GM12878 (cell line): Measurements from ENCODE around the gene MST1R. TPM values are rescaled to one million over a fixed set of nuclear protein-coding genes. Genes with fewer than 3 reads are reported as not detected.
A peak's percentile ranks its signal among the peaks of the same experiment; 100 is the strongest.

ENCODE experiments used
- BCL3 ChIP-seq: IDR thresholded peaks from 2 replicates; pipeline ENCODE4 v1.6.1; 2011; ENCODE audit warnings: borderline replicate concordance, low read depth, mild to moderate bottlenecking, moderate library complexity, low read length; ENCODE audit not compliant: insufficient read depth, poor library complexity, severe bottlenecking
- CHD4 ChIP-seq: fragments of 200-600 bp; sonication (generic); IDR thresholded peaks from 2 replicates; pipeline ENCODE4 v1.6.1; 2016; ENCODE audit warnings: mild to moderate bottlenecking
- EZH2 ChIP-seq: IDR thresholded peaks from 2 replicates; pipeline ENCODE4 v1.6.1; 2012; ENCODE audit warnings: low read depth, mild to moderate bottlenecking, control low read depth, inconsistent platforms, low read length, borderline replicate concordance; ENCODE audit not compliant: control insufficient read depth
- JUND ChIP-seq: IDR thresholded peaks from 2 replicates; pipeline ENCODE4 v1.6.1; 2012; ENCODE audit warnings: low read depth, mild to moderate bottlenecking, low read length, improper control_type of control experiment, moderate library complexity
- NR2C1 ChIP-seq: fragments of 450-650 bp; IDR thresholded peaks from 2 replicates; pipeline ENCODE4 v1.6.1; 2017; ENCODE audit warnings: antibody characterized with exemption, mild to moderate bottlenecking, moderate library complexity
- NR2F1 ChIP-seq: fragments of 450-650 bp; conservative IDR thresholded peaks from 2 replicates; pipeline ENCODE4 v1.6.1; 2017; ENCODE audit warnings: mild to moderate bottlenecking
- PAX8 ChIP-seq: fragments of 450-650 bp; IDR thresholded peaks from 2 replicates; pipeline ENCODE4 v1.6.1; 2017; ENCODE audit warnings: mild to moderate bottlenecking, moderate library complexity
- PBX3 ChIP-seq: IDR thresholded peaks from 2 replicates; pipeline ENCODE4 v1.6.1; 2011; ENCODE audit warnings: mild to moderate bottlenecking, low read depth, low read length, moderate library complexity; ENCODE audit not compliant: insufficient replicate concordance
- RCOR1 ChIP-seq: conservative IDR thresholded peaks from 2 replicates; pipeline ENCODE4 v1.6.1; 2012; ENCODE audit warnings: low read depth, low read length, improper control_type of control experiment
- SIX5 ChIP-seq: IDR thresholded peaks from 2 replicates; pipeline ENCODE4 v1.6.1; 2011; ENCODE audit warnings: mild to moderate bottlenecking, low read depth, low read length, moderate library complexity; ENCODE audit not compliant: severe bottlenecking
- SUZ12 ChIP-seq: fragments of 200-600 bp; sonication (generic); IDR thresholded peaks from one replicate; pipeline ENCODE4 v1.6.1; 2018; ENCODE audit warnings: antibody characterized with exemption, mild to moderate bottlenecking; ENCODE audit not compliant: unreplicated experiment
- TCF7 ChIP-seq: IDR thresholded peaks from 2 replicates; pipeline ENCODE4 v1.6.1; 2014; ENCODE audit warnings: antibody characterized with exemption, borderline replicate concordance
- YY1 ChIP-seq: IDR thresholded peaks from 2 replicates; pipeline ENCODE4 v1.6.1; 2011; ENCODE audit warnings: low read depth, mild to moderate bottlenecking, low read length
- ZNF274 ChIP-seq: IDR thresholded peaks from one replicate; pipeline ENCODE4 v1.8.0; 2011; ENCODE audit not compliant: insufficient read length, insufficient read depth
- polyA plus RNA-seq, 11 experiments: library from polyadenylated mRNA; depleted of rRNA in 4 of 11; unstranded in 6 of 11; stranded (reverse) in 5 of 11; fragments of >200 nt; fragmentation: Nextera tagmentation in 4 of 11; fragmentation: Illumina TruSeq in 1 of 11; extraction: Ambion mirVana in 4 of 11; extraction: Trizol in 1 of 11; gene quantifications; 1 replicate in 1 of 11; 2 replicates in 10 of 11; pipeline versions ENCODE4 v1.2.1 to v1.2.3, GENCODE V29; 2011 to 2016; ENCODE audit warnings: inconsistent platforms in 2 of 11, missing spikeins in 2 of 11, low read depth in 1 of 11
- total RNA-seq, 4 experiments: library from RNA; depleted of rRNA in 3 of 4; stranded (reverse); fragments of >200 nt in 3 of 4; fragmentation: Illumina TruSeq in 1 of 4; extraction: Trizol in 1 of 4; gene quantifications; 2 replicates each; pipeline versions ENCODE4 v1.2.1 to v1.2.3, GENCODE V29; 2013 to 2021
- TF ChIP-seq, protein P1 (sequence below): IDR thresholded peaks from 2 replicates; pipeline ENCODE4 v1.6.1; 2012; ENCODE audit warnings: low read length, inconsistent platforms
- TF ChIP-seq, protein P2 (sequence below): fragments of 450-650 bp; IDR thresholded peaks from 2 replicates; pipeline ENCODE4 v1.6.1; 2014; ENCODE audit warnings: mild to moderate bottlenecking
- TF ChIP-seq, protein P3 (sequence below): fragments of 450-650 bp; IDR thresholded peaks from 2 replicates; pipeline ENCODE4 v1.6.1; 2017; ENCODE audit warnings: mild to moderate bottlenecking, moderate library complexity
- TF ChIP-seq, protein P4 (sequence below): fragments of 450-650 bp; IDR thresholded peaks from 2 replicates; pipeline ENCODE4 v1.6.1; 2017; ENCODE audit warnings: low read depth, mild to moderate bottlenecking, moderate library complexity

Gene MST1R
- total and polyA plus RNA-seq, 10 of the 15 experiments (the other 5 are each of a cell fraction or from before 2014, with no cell fraction given) = 0.40 to 5.6 (median 1.2) TPM

GRCh38 chr3:49929291-49930167 lies 25.9 kb upstream of the MST1R start, which contains the start of gene MON1A (continued):
- TF ChIP-seq, protein P1, sequence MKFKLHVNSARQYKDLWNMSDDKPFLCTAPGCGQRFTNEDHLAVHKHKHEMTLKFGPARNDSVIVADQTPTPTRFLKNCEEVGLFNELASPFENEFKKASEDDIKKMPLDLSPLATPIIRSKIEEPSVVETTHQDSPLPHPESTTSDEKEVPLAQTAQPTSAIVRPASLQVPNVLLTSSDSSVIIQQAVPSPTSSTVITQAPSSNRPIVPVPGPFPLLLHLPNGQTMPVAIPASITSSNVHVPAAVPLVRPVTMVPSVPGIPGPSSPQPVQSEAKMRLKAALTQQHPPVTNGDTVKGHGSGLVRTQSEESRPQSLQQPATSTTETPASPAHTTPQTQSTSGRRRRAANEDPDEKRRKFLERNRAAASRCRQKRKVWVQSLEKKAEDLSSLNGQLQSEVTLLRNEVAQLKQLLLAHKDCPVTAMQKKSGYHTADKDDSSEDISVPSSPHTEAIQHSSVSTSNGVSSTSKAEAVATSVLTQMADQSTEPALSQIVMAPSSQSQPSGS = no peak
- peak; percentile 61 for TF ChIP-seq YY1
- TF ChIP-seq ZNF274 = no peak
- TF ChIP-seq, protein P2, sequence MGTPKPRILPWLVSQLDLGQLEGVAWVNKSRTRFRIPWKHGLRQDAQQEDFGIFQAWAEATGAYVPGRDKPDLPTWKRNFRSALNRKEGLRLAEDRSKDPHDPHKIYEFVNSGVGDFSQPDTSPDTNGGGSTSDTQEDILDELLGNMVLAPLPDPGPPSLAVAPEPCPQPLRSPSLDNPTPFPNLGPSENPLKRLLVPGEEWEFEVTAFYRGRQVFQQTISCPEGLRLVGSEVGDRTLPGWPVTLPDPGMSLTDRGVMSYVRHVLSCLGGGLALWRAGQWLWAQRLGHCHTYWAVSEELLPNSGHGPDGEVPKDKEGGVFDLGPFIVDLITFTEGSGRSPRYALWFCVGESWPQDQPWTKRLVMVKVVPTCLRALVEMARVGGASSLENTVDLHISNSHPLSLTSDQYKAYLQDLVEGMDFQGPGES = no peak
- TF ChIP-seq CHD4 = no peak
- no peak for TF ChIP-seq EZH2
- TF ChIP-seq, protein P3, sequence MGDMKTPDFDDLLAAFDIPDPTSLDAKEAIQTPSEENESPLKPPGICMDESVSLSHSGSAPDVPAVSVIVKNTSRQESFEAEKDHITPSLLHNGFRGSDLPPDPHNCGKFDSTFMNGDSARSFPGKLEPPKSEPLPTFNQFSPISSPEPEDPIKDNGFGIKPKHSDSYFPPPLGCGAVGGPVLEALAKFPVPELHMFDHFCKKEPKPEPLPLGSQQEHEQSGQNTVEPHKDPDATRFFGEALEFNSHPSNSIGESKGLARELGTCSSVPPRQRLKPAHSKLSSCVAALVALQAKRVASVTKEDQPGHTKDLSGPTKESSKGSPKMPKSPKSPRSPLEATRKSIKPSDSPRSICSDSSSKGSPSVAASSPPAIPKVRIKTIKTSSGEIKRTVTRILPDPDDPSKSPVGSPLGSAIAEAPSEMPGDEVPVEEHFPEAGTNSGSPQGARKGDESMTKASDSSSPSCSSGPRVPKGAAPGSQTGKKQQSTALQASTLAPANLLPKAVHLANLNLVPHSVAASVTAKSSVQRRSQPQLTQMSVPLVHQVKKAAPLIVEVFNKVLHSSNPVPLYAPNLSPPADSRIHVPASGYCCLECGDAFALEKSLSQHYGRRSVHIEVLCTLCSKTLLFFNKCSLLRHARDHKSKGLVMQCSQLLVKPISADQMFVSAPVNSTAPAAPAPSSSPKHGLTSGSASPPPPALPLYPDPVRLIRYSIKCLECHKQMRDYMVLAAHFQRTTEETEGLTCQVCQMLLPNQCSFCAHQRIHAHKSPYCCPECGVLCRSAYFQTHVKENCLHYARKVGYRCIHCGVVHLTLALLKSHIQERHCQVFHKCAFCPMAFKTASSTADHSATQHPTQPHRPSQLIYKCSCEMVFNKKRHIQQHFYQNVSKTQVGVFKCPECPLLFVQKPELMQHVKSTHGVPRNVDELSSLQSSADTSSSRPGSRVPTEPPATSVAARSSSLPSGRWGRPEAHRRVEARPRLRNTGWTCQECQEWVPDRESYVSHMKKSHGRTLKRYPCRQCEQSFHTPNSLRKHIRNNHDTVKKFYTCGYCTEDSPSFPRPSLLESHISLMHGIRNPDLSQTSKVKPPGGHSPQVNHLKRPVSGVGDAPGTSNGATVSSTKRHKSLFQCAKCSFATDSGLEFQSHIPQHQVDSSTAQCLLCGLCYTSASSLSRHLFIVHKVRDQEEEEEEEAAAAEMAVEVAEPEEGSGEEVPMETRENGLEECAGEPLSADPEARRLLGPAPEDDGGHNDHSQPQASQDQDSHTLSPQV = no peak
- no peak for TF ChIP-seq BCL3
- peak; percentile 64; the same call in 1 of the 2 replicates for TF ChIP-seq NR2F1
- TF ChIP-seq PAX8 = no peak
- TF ChIP-seq TCF7 = no peak
- peak; percentile 80 for TF ChIP-seq SIX5
- no peak for TF ChIP-seq SUZ12
- TF ChIP-seq, protein P4, sequence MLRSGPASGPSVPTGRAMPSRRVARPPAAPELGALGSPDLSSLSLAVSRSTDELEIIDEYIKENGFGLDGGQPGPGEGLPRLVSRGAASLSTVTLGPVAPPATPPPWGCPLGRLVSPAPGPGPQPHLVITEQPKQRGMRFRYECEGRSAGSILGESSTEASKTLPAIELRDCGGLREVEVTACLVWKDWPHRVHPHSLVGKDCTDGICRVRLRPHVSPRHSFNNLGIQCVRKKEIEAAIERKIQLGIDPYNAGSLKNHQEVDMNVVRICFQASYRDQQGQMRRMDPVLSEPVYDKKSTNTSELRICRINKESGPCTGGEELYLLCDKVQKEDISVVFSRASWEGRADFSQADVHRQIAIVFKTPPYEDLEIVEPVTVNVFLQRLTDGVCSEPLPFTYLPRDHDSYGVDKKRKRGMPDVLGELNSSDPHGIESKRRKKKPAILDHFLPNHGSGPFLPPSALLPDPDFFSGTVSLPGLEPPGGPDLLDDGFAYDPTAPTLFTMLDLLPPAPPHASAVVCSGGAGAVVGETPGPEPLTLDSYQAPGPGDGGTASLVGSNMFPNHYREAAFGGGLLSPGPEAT = no peak
- no peak for TF ChIP-seq JUND
- no peak for TF ChIP-seq PBX3
- TF ChIP-seq RCOR1 = no peak
- TF ChIP-seq NR2C1 = peak; percentile 40; the same call in 1 of the 2 replicates
